ENCODE data around the gene KRT38.

GRCh38 chr17:41481036-41481435, 40.3 kb upstream of the KRT38 start, which contains the start of gene KRT35:
- no peak for TF ChIP-seq EP300 (IDR thresholded peaks at IDR 0.05)
- no peak for TF ChIP-seq CTCF (IDR thresholded peaks at IDR 0.05)
- TF ChIP-seq POLR2A (IDR thresholded peaks at IDR 0.05), result no peak
- TF ChIP-seq POLR2AphosphoS5 (IDR thresholded peaks at IDR 0.05), result no peak
